ENCODE results near the gene SLC22A4. TPM values are rescaled to one million over a fixed set of nuclear protein-coding genes. Genes with fewer than 3 reads are reported as not detected.
A peak's percentile ranks its signal among the peaks of the same experiment; 100 is the strongest.

Gene SLC22A4
- total RNA-seq, 1 experiment from 2014 or later: 3.8 TPM

- DNase-seq (ENCODE audit: low read depth in 1 of 2, low spot score in 2 of 2): no peak
- no peaks in the 10 kb centered on the region for H3K9me3 ChIP-seq (replicated peaks)
- H3K27me3 ChIP-seq (replicated peaks): no peaks in the 10 kb centered on the region
- H3K4me3 ChIP-seq: no peak overlapping the region
- no peaks in the 10 kb centered on the region for H3K36me3 ChIP-seq
- no peak overlapping the region for H3K27ac ChIP-seq
- H3K4me1 ChIP-seq (replicated peaks): no peaks in the 10 kb centered on the region
Observed at GRCh38 chr5:132309679-132310078, 15.5 kb downstream of the SLC22A4 start.

GRCh38 chr5:132310141-132310834, 16.1 kb downstream of the SLC22A4 start:
- Histone ChIP-seq H3K27ac (no peak overlapping the region), H3K9me3 (replicated peaks) (no peaks in the 10 kb centered on the region), H3K36me3 (no peaks in the 10 kb centered on the region), H3K4me1 (replicated peaks) (no peaks in the 10 kb centered on the region), H3K27me3 (replicated peaks) (no peaks in the 10 kb centered on the region), H3K4me3 (no peak overlapping the region)
- no peak for DNase-seq (ENCODE audit: low read depth in 1 of 2, low spot score in 2 of 2)

GRCh38 chr5:132313366-132313765, 19.2 kb downstream of the SLC22A4 start:
- no peak for DNase-seq (ENCODE audit: low read depth in 1 of 2, low spot score in 2 of 2)
- H3K4me1 ChIP-seq (replicated peaks): peaks cover under 1% of the 10 kb centered on the region
- no peak overlapping the region for H3K27ac ChIP-seq

GRCh38 chr5:132313961-132314432, 19.8 kb downstream of the SLC22A4 start:
- DNase-seq (ENCODE audit: low read depth in 1 of 2, low spot score in 2 of 2): no peak
- Histone ChIP-seq H3K27me3 (replicated peaks) (no peaks in the 10 kb centered on the region), H3K9me3 (replicated peaks) (no peaks in the 10 kb centered on the region), H3K36me3 (no peaks in the 10 kb centered on the region), H3K4me1 (replicated peaks) (peaks cover 7% of the 10 kb centered on the region), H3K4me3 (no peak overlapping the region), H3K27ac (no peak overlapping the region)

More at GRCh38 chr5:132313366-132313765, 19.2 kb downstream of the SLC22A4 start:
- Histone ChIP-seq H3K36me3 (no peaks in the 10 kb centered on the region), H3K9me3 (replicated peaks) (no peaks in the 10 kb centered on the region), H3K4me3 (no peak overlapping the region), H3K27me3 (replicated peaks) (no peaks in the 10 kb centered on the region)

- DNase-seq (ENCODE audit: low read depth in 1 of 2, low spot score in 2 of 2): no peak
Observed at GRCh38 chr5:132315529-132316067, 21.4 kb downstream of the SLC22A4 start.

GRCh38 chr5:132319975-132320374, 25.8 kb downstream of the SLC22A4 start:
- Histone ChIP-seq H3K4me3 (no peak overlapping the region), H3K9me3 (replicated peaks) (no peaks in the 10 kb centered on the region), H3K4me1 (replicated peaks) (peaks cover 33% of the 10 kb centered on the region), H3K27me3 (replicated peaks) (no peaks in the 10 kb centered on the region), H3K27ac (no peak overlapping the region), H3K36me3 (no peaks in the 10 kb centered on the region)
- DNase-seq (ENCODE audit: low read depth in 1 of 2, low spot score in 2 of 2): no peak

More at GRCh38 chr5:132315529-132316067, 21.4 kb downstream of the SLC22A4 start:
- no peak overlapping the region for H3K27ac ChIP-seq
- peaks cover 7% of the 10 kb centered on the region for H3K4me1 ChIP-seq (replicated peaks)
- no peaks in the 10 kb centered on the region for H3K9me3 ChIP-seq (replicated peaks)
- no peak overlapping the region for H3K4me3 ChIP-seq
- H3K27me3 ChIP-seq (replicated peaks): no peaks in the 10 kb centered on the region
- H3K36me3 ChIP-seq: no peaks in the 10 kb centered on the region

- Histone ChIP-seq H3K4me3 (no peak overlapping the region), H3K9me3 (replicated peaks) (no peaks in the 10 kb centered on the region), H3K4me1 (replicated peaks) (peaks cover 33% of the 10 kb centered on the region), H3K27me3 (replicated peaks) (no peaks in the 10 kb centered on the region), H3K27ac (no peak overlapping the region), H3K36me3 (no peaks in the 10 kb centered on the region)
- DNase-seq (ENCODE audit: low read depth in 1 of 2, low spot score in 2 of 2): no peak
Observed at GRCh38 chr5:132321109-132321721, 27.0 kb downstream of the SLC22A4 start.

- Histone ChIP-seq H3K4me3 (peak overlapping the region; percentile 14; the same call in 1 of the 2 replicates), H3K4me1 (replicated peaks) (peaks cover 33% of the 10 kb centered on the region), H3K36me3 (no peaks in the 10 kb centered on the region), H3K27me3 (replicated peaks) (no peaks in the 10 kb centered on the region), H3K27ac (peak overlapping the region; percentile 68), H3K9me3 (replicated peaks) (no peaks in the 10 kb centered on the region)
- DNase-seq (ENCODE audit: low read depth in 1 of 2, low spot score in 2 of 2): peak; percentile 76 to 86
Observed at GRCh38 chr5:132322266-132322665, 28.1 kb downstream of the SLC22A4 start.

- Histone ChIP-seq H3K4me1 (replicated peaks) (peaks cover 33% of the 10 kb centered on the region), H3K9me3 (replicated peaks) (no peaks in the 10 kb centered on the region), H3K27ac (peak overlapping the region; percentile 68), H3K36me3 (no peaks in the 10 kb centered on the region), H3K4me3 (no peak overlapping the region), H3K27me3 (replicated peaks) (no peaks in the 10 kb centered on the region)
- no peak for DNase-seq (ENCODE audit: low read depth in 1 of 2, low spot score in 2 of 2)
Observed at GRCh38 chr5:132323202-132323601, 29.0 kb downstream of the SLC22A4 start.

- no peaks in the 10 kb centered on the region for H3K27me3 ChIP-seq (replicated peaks)
- no peak for DNase-seq (ENCODE audit: low read depth in 1 of 2, low spot score in 2 of 2)
- H3K4me1 ChIP-seq (replicated peaks): peaks cover 25% of the 10 kb centered on the region
- no peak overlapping the region for H3K27ac ChIP-seq
- H3K36me3 ChIP-seq: no peaks in the 10 kb centered on the region
- no peaks in the 10 kb centered on the region for H3K9me3 ChIP-seq (replicated peaks)
- no peak overlapping the region for H3K4me3 ChIP-seq
Observed at GRCh38 chr5:132325691-132326090, 31.5 kb downstream of the SLC22A4 start.

- Histone ChIP-seq H3K9me3 (replicated peaks) (no peaks in the 10 kb centered on the region), H3K27me3 (replicated peaks) (no peaks in the 10 kb centered on the region), H3K36me3 (no peaks in the 10 kb centered on the region), H3K27ac (no peak overlapping the region), H3K4me3 (no peak overlapping the region), H3K4me1 (replicated peaks) (peaks cover 12% of the 10 kb centered on the region)
- no peak for DNase-seq (ENCODE audit: low read depth in 1 of 2, low spot score in 2 of 2)
Observed at GRCh38 chr5:132327252-132327955, 33.2 kb downstream of the SLC22A4 start.

- Histone ChIP-seq H3K27ac (no peak overlapping the region), H3K27me3 (replicated peaks) (no peaks in the 10 kb centered on the region), H3K9me3 (replicated peaks) (no peaks in the 10 kb centered on the region), H3K36me3 (no peaks in the 10 kb centered on the region), H3K4me3 (no peak overlapping the region), H3K4me1 (replicated peaks) (no peaks in the 10 kb centered on the region)
- DNase-seq (ENCODE audit: low read depth in 1 of 2, low spot score in 2 of 2): no peak
Observed at GRCh38 chr5:132334812-132335211, 40.6 kb downstream of the SLC22A4 start.

- Histone ChIP-seq H3K4me1 (replicated peaks) (no peaks in the 10 kb centered on the region), H3K4me3 (no peak overlapping the region), H3K27ac (no peak overlapping the region), H3K9me3 (replicated peaks) (no peaks in the 10 kb centered on the region), H3K36me3 (no peaks in the 10 kb centered on the region), H3K27me3 (replicated peaks) (no peaks in the 10 kb centered on the region)
- DNase-seq (ENCODE audit: low read depth in 1 of 2, low spot score in 2 of 2): no peak
Observed at GRCh38 chr5:132335402-132335801, 41.2 kb downstream of the SLC22A4 start.

- Histone ChIP-seq H3K9me3 (replicated peaks) (no peaks in the 10 kb centered on the region), H3K36me3 (no peaks in the 10 kb centered on the region), H3K4me3 (no peak overlapping the region), H3K27ac (no peak overlapping the region), H3K27me3 (replicated peaks) (no peaks in the 10 kb centered on the region), H3K4me1 (replicated peaks) (no peaks in the 10 kb centered on the region)
- DNase-seq (ENCODE audit: low read depth in 1 of 2, low spot score in 2 of 2): no peak
Observed at GRCh38 chr5:132339502-132339901, 45.3 kb downstream of the SLC22A4 start.
